Ramos (cell line): ENCODE results near the gene FAM161A.
"Not testable (repeated sequence)": the region's sequence is repeated elsewhere in the genome, so short reads cannot be mapped to it uniquely, and the experiment has no call there.

Experiments
- in situ Hi-C: fragments of 300-500 bp; cut with MboI; formaldehyde crosslinking; loops from one replicate; pipeline ENCODE4 v1.14.3; 2022; ENCODE audit warnings: low sequenced_read_pairs; ENCODE audit not compliant: unreplicated experiment

The FAM161A gene

GRCh38 chr2:61853847-61854563 is at the start of gene FAM161A:
FAM161A (minus strand) TSS chr2:61854060; CDS start chr2:61854041, 19 bp downstream.
- in situ Hi-C loops, result no loop called here

DNA sequence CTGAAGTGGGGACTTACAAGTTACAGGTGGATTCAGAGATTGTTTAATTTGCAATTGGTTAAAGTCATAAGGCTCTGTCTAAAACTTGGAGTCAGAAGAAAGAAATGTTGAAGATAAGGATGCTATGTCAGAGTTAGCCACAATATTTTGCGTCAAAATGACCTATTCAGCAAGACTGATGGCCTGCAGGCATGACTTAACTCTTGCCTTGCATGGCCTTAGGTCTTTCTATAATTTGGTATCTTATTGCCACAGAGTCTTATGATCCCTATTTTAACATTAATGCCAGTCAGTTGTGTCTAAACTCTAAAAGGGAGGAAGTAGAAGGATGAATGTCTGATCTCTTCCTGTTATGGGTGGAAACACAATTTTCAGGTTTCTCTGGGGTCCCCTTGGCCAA is 46.4 kb upstream of the FAM161A start:
- in situ Hi-C loops, result no loop called here

GRCh38 chr2:61898810-61899209 is 45.0 kb upstream of the FAM161A start:
- in situ Hi-C loops, result no loop called here

GRCh38 chr2:61888267-61889055 is 34.6 kb upstream of the FAM161A start, which contains the start of gene CCT4:
CCT4 (minus strand) TSS chr2:61888656; CDS start chr2:61888507, 149 bp downstream.
- in situ Hi-C loops, result no loop called here

DNA sequence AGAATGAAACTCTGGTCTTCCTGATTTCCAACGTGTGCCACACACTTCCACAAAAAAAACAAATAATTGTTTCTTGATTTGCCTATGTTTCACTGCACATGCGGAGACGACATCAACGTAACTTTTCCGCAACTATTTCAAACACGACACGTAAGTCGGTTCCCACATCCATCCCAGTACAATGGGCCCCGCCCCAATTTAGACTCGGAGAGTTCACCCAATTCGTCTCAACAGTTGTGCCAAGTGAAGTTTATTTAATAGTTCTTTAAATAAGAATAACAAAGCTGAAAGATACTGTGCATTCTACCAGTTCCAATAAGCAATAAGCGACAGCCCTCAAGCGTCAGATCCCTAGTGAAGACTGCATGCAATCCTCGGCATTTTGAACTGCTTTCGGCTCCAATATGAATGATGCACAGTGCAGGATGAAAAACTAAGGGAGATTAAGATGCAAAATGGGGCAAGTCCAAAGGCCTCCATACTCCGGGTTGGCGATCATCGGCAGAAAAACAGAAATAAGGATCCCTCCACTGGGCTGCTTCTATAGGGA is 33.9 kb upstream of the FAM161A start:
- in situ Hi-C loops, result no loop called here

- in situ Hi-C loops, result no loop called here
Measured at GRCh38 chr2:61885896-61886603, 32.2 kb upstream of the FAM161A start.

GRCh38 chr2:61882850-61883249 is 29.0 kb upstream of the FAM161A start:
- in situ Hi-C loops, result no loop called here

DNA sequence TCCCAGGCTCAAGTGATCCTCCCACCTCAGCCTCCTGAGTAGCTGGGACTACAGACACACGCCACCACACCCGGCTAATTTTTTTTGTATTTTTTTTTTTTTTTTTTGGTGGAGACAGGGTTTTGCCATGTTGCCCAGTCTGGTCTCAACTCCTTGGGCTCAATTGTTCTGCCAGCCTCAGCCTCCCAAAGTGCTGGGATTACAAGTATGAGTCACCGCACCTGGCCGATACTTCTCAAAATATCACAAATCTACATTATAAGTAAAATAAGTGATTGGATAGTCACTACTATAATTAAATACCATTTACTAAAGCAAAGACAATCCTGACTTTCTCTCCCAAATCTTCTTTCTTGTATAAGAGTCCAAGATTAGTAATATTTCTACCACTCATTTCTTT is 25.5 kb upstream of the FAM161A start:
- in situ Hi-C loops, result not testable (repeated sequence)

DNA sequence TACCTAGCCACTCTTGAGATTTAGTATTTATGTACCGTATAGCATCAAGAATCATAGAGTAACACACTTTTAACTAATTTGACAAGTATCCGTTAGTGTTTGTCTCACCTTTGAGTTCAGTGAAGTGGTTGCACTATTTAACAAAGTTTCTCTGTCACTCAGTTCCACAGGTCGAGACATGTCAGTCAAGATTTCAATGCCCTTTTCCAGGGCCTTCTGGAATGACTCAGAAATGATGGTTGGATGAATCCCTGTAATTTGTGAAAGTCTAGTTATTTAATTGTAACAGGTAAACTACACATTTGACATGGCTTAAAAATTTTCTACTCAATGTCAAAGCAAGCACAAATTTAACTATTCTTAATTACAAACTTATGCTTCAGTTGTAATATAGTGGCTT is 24.9 kb upstream of the FAM161A start:
- in situ Hi-C loops, result no loop called here

- in situ Hi-C loops, result no loop called here
Measured at GRCh38 chr2:61877571-61878245, 23.8 kb upstream of the FAM161A start.

- in situ Hi-C loops, result no loop called here
Measured at GRCh38 chr2:61876400-61876799, 22.5 kb upstream of the FAM161A start.

- in situ Hi-C loops, result not testable (repeated sequence)
Measured at GRCh38 chr2:61866482-61867089, 12.7 kb upstream of the FAM161A start.

GRCh38 chr2:61862085-61862484 is 8.2 kb upstream of the FAM161A start:
- in situ Hi-C loops, result no loop called here

GRCh38 chr2:61857224-61857623 is 3.4 kb upstream of the FAM161A start:
- in situ Hi-C loops, result no loop called here

DNA sequence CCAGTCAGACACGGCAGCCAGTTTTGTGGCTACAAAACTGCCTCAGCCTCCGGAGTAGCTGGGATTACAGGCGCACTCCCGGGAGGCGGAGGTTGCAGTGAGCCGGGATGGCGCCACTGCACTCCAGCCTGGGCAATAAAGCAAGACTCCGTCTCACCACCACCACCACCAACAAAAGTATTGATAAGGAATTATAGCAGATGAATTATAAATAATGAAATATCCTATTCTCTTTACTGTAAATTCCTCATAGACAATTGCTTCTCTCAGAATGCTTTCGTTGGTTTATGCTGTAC is 1.4 kb upstream of the FAM161A start:
- in situ Hi-C loops, result no loop called here

GRCh38 chr2:61854564-61855317 is 881 bp upstream of the FAM161A start:
- in situ Hi-C loops, result no loop called here

DNA sequence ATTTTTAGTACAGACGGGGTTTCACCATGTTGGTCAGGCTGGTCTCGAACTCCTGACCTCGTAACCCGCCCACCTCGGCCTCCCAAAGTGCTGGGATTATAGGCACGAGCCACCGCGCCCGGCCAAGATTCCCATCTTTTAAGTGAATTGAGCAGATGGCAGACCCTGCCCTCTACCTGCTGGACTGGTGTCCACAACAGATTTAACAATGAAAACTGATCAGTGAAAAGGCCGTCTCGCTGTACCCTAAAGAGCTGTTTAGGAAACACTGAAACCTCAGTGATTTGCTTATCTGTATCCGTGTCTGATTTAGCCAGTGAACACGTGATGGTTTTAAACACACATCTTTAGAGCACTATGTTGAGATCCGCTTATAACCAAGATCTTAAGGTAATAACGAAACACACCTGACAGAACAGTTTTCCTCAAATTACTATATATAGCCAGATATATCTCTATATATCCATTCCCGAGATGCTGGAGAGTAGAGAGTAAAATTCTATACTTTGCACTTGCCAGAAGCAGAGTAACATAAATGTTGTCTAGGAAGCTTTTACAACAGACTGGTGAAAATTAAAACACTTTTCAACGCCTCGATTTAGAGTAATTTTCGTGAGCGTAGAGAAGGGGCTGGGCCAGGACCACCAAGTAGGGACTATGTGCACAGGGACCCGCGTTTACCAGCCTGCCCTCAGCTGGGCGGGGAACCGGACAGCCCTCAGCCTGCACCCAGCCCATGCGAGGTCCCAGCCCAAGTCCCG is 594 bp downstream of the FAM161A start:
- in situ Hi-C loops, result no loop called here

GRCh38 chr2:61851270-61851669 is 2.6 kb downstream of the FAM161A start:
- in situ Hi-C loops, result not testable (repeated sequence)
